ENCODE measurements around the gene YY1. TPM values are rescaled to one million over a fixed set of nuclear protein-coding genes. Genes with fewer than 3 reads are reported as not detected.

The YY1 gene
- polyA plus RNA-seq, 2 of the 4 experiments (the other 2 are of a cell fraction) = 58.4 to 65.8 TPM

DNA sequence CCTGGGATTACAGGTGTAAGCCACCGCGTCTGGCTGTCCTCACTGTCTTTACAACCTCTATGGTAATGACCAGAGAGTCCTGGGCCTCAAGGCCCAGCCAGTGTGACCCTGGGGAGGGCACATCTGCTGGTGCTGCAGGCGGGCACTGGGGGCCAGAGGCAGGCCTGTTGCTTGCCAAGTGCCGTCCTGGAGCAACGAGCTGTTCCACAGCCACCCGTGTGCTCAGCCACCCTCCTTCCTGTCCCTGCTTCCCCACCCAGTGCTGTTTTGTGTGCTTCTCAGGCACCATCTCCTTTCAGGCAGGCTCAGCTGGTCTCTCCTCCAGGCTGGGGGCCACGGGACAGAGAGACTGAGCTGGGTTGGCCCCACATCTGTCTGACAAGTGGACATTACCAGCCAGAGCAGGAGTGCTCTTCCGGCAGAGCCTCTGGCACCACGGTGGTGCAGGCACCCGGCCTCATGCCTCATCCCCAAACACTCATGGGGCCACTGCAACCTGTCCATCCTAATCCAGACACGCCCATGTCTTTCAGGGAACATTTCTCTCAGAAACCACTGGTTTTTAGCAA lies 93.2 kb downstream of the YY1 start:
- POLR2A ChIA-PET = no interaction called here
- WGBS (ENCODE audit: missing lambda C conversion rate) = 72% methylated on average over 10 of the region's 11 CpGs
- Histone ChIP-seq H3K27ac (no peak overlapping the region), H3K4me2 (no peak overlapping the region), H3K4me1 (no peaks in the 10 kb centered on the region), H3K4me3 (no peak overlapping the region), H3K9me3 (no peaks in the 10 kb centered on the region)
- FAIRE-seq (no peak), DNase-seq (ENCODE audit: low read depth in 1 of 2, low spot score in 1 of 2) (no peak), ATAC-seq (peak in 1 of 2 experiments; percentile 8; a peak in 2 of 6 replicates)
- TF ChIP-seq HOXB13 (CRISPR knock-in tag; IDR thresholded peaks at IDR 0.05; ENCODE audit: low read depth) (no peak), CHD4 (IDR thresholded peaks at IDR 0.05; ENCODE audit: borderline replicate concordance) (no peak)
- CTCF ChIA-PET = interaction anchor here (1.1 to 1.3 kb wide), 3 partner anchors 8 to 29 kb away, joined by 3 read pairs; partner anchors contain the start of gene SLC25A47

Small RNA genes within 50 kb of the gene (small RNA-seq; reads per million reads assigned to genes)
- gene MIR345 (0.37 to 34.7 (median 12.6) reads per million in 6 experiments), gene RN7SL523P (0 reads per million in 6 experiments)

Other genes with a start within 250 kb of the YY1 start
- gene EVL, start 173.7 kb upstream of the YY1 start, polyA plus RNA-seq (2011; rRNA removed) = 14.8 and 17.0 TPM in 2 replicates
- gene EVL, start 173.7 kb upstream of the YY1 start, polyA plus RNA-seq (2017; fragmentation: RNase III; extraction: RNeasy Plus Mini Kit Qiagen cat#74134 plus additional on column Dnase treatment) = 30.1 to 32.9 TPM (median 30.6 TPM) in 3 replicates
- 0.38 and 0.93 TPM in 2 replicates for gene DEGS2, start 79.5 kb upstream of the YY1 start, polyA plus RNA-seq (2011; rRNA removed)
- gene DEGS2, start 79.5 kb upstream of the YY1 start, polyA plus RNA-seq (2017; fragmentation: RNase III; extraction: RNeasy Plus Mini Kit Qiagen cat#74134 plus additional on column Dnase treatment) = 1.1 to 2.3 TPM (median 1.6 TPM) in 3 replicates
- gene SLC25A29, start 67.3 kb downstream of the YY1 start, polyA plus RNA-seq (2011; rRNA removed) = 6.3 and 6.6 TPM in 2 replicates
- gene SLC25A29, start 67.3 kb downstream of the YY1 start, polyA plus RNA-seq (2017; fragmentation: RNase III; extraction: RNeasy Plus Mini Kit Qiagen cat#74134 plus additional on column Dnase treatment) = 11.2 to 15.4 TPM (median 15.1 TPM) in 3 replicates
- gene SLC25A47, start 84.2 kb downstream of the YY1 start, polyA plus RNA-seq (2011; rRNA removed) = not detected in 2 replicates
- gene SLC25A47, start 84.2 kb downstream of the YY1 start, polyA plus RNA-seq (2017; fragmentation: RNase III; extraction: RNeasy Plus Mini Kit Qiagen cat#74134 plus additional on column Dnase treatment) = not detected in 3 replicates
- 7.8 and 8.9 TPM in 2 replicates for gene WDR25, start 137.3 kb downstream of the YY1 start, polyA plus RNA-seq (2011; rRNA removed)
- 6.2 to 7.0 TPM (median 6.8 TPM) in 3 replicates for gene WDR25, start 137.3 kb downstream of the YY1 start, polyA plus RNA-seq (2017; fragmentation: RNase III; extraction: RNeasy Plus Mini Kit Qiagen cat#74134 plus additional on column Dnase treatment)

Measured in A549 (cell line).